ENCODE measurements around the gene LMF2.
A peak's percentile ranks its signal among the peaks of the same experiment; 100 is the strongest.

Gene LMF2

DNA sequence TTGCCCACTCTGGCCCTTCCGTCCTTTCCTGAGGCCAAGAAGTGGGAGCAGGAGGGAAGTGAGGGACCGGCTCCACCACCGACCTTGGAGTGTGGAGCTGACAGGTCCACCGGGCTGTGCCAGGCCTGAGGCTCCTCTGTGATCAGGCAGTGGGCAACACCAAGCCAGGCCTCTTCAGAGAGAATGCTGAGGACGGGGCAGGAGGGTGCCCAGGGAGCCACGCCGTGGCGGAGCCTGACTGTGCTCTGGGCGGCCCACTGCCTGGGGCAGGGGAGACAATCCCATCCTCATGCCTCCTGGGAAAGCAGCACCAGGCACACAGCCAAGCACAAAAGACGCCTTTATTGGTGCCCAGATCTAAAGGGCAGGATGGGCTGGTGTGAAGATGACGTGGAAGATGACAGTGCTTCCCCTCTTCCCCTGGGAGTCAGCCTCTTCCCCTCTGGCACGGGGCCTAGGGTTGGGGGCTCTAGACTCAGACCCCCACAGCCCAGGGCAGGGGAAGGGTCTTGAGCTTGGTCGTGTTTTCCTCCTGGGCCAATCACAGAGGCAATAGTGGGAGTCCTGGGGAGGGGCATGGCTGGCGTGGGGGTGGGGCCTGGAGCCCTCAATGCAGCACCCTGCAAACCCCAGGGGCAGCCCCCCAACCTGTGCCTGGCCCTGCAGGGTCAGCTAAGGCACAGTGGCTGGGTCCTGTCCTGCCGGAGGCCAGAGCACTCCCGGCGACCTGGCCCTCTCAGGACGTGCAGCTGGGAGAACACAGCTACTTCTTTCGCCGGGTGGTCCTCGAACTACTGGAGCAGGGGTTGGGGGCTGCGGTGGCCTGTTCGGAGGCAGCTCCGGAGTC lies 4.7 kb downstream of the LMF2 start:
- DNase-seq, result no peak

DNA sequence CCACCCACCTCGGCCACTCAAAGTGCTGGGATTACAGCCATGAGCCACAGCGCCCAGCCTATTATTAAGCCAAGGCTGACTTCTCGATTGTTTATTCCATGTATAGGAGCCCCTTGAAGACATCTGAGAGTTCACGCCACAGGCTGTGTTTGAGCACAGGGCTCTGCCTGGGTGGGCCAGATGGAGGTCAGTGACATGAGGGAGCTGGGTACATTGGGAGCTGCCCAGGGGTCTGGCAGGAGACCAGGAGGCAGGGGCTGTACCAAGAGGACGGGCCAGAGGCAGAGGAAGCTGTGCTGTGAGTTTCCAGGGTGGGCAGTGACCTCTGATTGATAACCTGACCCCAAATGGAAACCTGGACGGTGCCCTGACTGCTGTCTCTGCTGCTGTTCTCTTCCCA lies 5.4 kb downstream of the LMF2 start:
- no peak for DNase-seq

DNA sequence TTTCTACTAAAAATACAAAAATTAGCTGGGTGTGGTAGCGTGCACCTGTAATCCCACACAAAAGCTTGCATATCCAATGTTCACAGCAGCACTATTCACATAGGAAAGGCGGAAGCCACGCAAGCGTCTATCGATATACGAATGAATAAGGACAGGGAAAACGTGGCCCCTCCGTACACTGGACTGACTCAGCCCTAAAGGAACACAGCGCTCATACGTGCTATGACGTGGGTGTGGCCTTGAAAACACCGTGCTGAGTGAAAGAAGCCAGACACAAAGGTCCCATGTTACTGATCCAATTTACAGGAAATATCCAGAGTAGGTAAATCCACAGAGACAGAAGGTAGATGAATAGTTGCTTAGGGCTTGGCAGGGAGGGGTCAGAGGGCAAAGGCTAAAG lies 7.0 kb downstream of the LMF2 start:
- no peak for DNase-seq

DNA sequence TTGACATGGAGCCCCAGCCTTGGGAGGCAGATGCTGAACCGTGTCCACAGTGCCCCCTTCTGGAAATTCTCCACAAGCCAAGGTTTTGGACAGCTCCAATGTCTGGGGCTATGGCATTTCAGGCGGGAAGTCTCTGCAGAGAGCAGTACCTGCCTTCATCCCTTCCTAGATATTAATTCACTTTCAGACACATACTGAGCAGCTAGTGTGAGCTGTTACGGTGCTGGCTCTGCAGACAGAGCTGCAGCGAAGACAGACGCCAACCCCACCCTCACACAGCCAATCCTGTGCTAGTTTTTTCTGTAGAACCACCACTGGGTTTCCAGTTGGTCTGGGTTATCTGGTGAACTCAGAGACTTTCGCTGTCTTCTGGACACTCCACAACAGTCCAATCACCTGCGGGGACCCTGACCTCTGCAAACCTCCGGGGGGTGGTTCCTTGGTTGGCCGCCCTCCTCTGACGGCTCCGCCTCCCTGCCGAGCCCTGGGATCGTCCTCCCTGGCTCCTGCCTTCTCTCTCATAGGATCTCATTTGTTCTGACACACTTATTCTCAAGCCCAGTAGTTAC lies 9.1 kb downstream of the LMF2 start:
- peak; percentile 61 for DNase-seq

DNA sequence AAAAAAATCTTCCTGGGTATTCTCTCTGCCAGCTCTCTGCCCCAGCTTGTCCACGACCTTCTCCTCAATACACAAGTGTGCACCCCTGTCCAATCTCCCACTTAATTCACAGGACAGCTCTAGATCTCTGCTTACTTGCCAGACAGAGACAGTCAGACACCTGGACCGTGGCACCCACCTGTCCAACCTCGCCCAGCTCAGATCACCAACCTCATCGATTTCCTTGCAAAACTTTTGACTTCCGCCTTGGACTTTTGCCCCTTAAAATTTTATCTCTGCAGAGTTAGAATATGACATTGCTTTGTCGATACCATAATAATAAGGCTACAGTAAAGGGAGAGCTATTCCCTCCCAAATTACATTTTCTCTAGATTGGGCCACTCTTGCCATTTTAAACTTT lies 10.4 kb downstream of the LMF2 start:
- no peak for DNase-seq

DNA sequence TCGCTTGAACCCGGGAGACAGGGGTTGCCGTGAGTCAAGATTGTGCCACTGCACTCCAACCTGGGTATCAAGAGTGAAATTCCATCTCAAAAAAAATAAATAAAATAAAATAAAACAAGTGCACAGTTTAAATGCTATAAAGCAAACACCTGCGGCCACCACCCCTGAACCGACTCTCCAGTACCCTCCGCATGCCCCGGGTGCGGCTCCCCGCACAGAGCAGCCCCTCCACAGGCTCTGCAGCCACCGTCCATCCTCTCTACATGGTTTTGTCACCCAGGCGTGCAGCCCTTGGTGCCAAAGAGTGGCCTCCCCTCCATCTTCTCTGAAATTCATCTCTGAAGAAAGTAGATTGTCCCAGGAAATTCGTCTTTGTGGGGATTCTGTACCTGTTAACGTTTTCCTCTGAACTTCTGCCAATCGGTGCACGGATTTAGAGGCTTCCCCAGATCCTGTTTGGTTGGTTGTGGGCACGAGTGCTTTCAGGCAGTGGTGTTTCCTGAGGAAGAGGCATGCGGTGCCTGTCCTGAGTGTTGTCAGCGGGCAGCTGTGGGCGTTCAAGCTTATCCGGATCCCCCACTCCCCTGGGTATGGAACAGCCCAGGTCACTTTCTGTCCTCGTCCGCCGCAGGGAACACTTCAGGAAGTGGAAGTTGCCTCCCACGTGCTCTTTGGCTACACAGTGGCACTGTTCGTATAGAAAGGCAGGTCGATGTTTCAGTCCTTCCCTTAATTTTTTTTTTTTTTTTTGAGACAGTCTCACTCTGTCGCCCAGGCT lies 16.8 kb downstream of the LMF2 start:
- DNase-seq, result no peak

DNA sequence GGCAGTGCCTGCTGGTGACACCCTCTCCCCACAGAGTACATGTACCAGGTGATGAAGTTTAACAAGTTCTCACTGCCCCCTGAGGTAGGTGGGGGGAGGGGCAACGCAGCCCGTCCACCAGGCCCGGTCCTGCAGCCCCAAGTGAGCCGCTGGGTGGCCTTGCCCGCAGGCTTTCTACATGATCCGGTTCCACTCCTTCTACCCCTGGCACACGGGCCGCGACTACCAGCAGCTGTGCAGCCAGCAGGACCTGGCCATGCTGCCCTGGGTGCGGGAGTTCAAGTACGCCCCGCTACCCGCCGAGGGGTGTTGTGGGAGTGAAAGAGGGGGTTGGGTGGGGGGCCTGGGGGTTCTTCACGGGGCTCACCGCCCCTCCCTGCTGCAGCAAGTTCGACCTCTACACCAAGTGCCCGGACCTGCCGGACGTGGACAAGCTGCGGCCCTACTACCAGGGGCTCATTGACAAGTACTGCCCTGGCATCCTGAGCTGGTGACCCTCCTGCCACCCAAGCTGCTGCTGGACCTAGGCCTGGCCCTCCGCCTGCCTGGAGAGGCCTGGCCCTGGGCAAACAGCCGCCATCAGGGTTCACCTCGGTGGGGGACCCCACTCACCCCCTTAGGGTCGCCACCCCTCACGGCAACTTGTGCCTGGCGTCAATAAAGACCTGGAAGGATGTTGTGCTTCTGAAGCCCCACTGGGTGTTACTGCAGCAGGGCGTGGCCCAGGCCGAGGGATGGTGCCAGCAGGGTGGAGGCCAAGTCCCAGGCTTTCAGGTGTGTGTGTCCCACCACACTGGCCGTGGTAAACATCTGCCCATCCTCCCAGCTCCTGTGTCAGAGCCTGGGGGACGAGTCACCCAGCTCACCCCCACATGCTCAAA lies 17.9 kb downstream of the LMF2 start:
- no peak for DNase-seq

DNA sequence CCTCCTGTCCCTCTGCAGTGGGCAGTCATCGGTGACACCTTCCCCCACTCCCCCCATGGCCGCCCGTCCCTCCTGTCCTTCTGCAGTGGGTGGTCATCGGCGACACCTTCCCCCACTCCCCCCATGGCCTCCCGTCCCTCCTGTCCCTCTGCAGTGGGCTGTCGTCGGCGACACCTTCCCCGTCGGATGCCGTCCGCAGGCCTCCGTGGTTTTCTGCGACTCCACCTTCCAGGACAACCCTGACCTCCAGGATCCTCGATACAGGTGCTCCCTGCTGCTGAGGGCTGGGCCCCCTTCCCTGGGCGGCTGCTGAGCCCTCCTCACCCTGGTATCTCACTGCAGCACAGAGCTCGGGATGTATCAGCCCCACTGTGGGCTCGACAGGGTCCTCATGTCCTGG lies 18.6 kb downstream of the LMF2 start:
- DNase-seq, result no peak

DNA sequence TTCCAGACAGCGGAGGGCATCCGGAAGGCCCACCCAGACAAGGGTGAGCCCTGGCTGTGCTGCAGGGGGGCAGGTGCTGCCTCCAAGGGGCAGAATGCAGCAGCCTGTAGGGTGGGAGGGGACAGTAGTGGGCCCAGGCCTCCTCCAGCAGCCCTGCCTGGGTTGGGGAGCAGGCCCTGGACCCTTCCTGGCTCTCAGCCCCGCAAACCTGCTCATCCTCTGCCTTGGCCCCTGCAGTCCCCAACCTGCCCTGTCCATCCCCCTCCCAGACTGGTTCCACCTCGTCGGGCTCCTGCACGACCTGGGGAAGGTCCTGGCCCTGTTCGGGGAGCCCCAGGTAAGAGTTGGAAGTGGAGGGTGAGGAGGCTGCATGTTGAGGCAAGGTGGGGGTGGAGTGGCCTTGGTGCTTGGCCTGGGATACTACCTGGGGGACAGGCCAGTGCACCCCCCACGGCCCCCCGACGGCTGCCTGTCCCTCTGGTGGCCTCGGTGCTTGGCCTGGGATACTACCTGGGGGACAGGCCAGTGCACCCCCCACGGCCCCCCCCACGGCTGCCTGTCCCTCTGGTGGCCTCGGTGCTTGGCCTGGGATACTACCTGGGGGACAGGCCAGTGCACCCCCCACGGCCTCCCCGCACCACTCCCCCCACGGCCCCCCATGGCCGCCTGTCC lies 19.4 kb downstream of the LMF2 start:
- DNase-seq, result no peak

DNA sequence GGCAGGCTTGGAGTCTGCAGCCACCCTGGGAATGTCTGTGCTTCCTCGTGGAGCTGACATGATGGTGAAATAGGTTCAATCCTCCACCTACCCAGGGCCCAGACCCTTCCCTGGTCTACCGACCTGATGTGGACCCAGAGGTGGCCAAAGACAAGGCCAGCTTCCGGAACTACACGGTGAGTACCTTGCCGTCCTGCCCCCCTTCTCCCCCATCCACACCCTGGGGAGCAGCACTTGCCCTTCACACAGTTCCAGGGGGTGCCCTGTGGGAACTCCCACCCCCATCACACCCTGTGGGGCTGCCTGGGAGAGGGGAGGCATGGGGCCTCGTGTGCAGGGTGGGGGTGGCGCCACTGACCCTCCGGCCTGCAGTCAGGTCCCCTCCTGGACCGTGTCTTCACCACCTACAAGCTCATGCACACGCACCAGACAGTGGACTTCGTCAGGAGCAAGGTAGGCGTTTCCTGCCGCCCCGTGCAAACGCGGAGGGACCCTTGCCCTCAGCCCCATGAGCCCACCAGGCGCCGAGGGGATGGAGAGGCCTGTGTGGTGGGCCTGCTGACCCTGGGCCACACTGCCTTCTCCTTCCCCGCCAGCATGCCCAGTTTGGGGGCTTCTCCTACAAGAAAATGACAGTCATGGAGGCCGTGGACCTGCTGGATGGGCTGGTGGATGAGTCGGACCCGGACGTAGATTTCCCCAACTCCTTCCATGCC lies 20.1 kb downstream of the LMF2 start:
- DNase-seq, result no peak

DNA sequence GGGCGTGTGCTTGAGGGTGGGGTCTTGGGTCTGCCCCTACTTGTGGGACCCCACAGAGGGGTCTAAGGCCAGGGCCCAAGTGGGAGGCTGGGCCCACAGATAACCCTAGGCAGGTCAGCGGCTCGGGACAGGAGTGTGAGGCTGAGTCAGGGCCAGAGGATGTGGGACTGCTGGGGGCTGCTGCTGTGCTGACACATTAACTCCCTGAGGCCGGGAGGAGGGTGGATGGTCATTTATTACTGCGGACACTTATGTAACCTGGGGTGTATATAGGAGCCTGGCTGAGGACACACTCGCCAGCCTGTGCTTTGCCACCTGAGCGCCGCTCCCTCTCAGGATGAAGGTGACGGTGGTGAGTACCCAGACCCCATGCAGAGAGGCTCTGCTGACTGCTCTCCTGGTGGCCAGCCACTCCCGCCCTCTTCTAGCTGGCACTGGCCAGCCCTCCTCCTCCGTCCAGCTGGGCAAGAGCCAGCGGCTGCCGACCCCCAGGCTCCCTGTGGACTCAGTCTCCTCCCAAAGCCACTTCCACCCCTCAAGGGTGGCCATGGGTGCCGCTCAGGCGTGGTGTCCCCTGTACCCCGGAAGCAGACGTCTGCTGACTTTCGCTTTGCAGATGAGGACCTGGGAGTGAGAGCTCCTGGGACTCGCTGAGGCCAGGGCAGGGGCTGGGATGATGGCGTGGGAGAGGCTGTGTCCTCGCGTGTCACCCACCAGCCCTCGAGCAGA lies 20.8 kb downstream of the LMF2 start, which contains the start of gene MIOX:
Gene MIOX, plus strand, starts transcription at position 299 of the 729 bp plus-strand sequence. Its CDS starts 39 bp downstream, at position 338.
- no peak for DNase-seq

DNA sequence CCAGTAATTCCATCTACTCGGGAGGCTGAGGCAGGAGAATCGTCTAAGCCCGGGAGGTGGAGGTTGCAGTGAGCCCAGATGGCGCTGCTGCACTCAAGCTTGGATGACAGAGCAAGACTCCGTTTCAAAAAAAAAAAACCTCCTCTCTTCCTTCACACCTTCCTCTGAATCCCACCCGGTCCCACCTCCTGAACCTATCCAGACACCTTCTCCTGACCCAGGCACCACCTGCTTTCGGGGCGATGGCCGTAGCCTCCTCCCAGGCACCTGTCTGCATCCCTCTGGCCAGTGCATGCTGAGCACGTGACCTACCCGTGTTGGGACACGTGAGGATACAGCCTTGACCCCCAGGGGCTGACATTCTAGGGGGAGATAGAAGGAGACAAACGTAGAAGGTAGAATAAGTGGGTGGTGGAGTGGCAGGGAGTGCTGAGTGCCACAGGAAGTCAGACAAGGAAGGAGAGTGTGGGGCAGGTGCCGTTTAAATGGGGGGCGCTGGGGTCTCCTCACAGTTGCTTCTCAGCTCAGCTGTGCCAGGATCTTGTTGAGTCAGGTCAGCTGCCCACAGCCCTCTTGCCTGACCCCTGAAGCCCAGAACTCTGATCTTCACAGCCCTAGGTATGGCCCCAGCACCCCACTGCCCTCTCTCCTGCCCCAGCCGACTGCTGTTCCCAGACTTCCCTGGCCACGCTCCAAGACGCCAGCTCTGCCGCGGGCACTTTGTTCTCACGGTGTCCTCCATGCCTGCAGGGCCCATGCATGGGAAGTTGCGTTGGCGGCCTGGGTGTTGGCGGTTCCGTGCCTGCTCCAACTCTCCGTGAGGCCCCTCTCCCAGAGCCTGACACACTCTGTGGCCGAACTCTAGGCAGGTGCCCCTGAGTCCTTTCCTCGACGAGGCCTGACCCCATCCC lies 22.0 kb downstream of the LMF2 start:
- DNase-seq, result peak; percentile 13

DNA sequence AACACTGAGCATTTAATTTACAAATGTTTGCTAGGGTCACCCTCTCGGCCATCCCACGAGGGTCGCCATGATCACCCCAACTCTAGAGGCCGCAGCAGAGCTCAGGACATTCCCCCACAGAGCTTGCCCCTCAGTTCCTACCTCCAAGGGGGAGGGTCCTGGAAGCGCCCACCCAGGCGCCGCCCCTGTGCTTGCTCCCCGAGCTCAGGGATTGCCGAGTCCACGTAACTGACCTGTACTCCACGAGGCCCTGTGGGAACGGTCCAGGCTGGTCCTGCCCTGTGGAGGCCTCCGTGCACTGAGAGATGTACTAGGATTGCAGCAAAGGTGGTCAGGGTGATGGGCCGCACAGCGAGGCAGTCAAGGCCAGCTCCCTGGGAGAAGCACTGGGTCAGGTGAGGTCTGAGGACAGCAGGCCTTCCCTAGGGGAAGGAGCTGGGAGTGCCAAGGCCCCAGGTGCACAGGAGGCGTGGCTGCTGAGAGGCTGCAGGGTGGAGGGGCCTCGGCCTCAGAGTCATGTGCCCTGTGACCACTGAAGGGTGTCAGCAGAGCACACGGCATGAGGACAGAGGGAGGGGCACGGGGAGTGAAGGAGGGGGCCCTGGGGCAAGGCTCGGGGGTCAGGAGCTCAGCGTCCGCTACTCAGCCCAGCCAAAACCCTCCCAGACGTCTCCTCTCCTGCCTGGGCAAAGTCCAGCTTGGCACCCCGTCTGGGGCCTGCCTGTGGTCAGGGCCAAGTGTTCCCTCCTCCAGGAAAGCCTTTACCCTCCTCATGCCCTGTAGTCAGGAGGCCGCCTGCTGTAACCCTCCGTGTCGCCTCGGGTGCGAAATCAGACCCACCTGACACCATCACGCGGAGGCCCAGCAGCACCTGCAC lies 23.3 kb downstream of the LMF2 start:
- no peak for DNase-seq

DNA sequence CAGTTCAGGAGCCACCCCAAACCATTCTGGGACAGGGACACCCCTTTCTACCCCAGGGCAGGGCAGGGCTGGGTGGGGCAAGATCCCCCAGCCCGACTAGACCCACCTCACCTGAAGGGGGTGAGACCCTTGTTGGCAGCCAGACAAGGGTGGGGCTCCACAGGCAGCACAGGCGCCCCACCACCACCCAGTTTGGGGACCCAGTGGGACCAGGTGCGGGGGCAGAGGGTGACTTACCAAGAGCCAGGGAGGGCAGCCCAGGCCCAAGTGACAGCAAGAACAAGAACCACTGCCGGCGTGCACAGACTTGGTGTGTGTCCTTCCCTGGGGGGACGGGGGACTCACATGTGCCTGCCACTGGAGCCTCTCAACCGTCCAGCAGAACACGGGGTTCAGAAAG lies 23.9 kb downstream of the LMF2 start:
- no peak for DNase-seq

DNA sequence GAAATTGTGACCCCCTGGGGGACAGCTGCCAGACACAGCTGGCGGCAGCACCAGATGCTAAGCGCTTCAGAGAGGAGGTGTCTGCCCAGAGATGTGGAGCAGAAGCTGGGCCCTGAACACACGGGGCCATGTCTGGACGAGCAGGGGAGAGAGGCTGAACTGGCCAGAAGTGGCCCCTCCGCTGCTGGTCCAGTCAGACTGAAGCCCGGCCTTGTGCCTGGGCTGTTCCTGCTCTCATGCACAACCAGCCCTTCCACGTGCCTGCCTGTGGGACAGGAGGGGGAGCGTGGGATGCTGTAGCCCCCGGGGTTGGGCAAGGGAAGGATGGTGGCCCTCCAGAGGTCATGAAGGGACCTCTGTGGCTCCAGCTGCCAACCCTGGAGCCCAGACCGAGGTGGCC lies 24.4 kb downstream of the LMF2 start:
- DNase-seq, result no peak

DNA sequence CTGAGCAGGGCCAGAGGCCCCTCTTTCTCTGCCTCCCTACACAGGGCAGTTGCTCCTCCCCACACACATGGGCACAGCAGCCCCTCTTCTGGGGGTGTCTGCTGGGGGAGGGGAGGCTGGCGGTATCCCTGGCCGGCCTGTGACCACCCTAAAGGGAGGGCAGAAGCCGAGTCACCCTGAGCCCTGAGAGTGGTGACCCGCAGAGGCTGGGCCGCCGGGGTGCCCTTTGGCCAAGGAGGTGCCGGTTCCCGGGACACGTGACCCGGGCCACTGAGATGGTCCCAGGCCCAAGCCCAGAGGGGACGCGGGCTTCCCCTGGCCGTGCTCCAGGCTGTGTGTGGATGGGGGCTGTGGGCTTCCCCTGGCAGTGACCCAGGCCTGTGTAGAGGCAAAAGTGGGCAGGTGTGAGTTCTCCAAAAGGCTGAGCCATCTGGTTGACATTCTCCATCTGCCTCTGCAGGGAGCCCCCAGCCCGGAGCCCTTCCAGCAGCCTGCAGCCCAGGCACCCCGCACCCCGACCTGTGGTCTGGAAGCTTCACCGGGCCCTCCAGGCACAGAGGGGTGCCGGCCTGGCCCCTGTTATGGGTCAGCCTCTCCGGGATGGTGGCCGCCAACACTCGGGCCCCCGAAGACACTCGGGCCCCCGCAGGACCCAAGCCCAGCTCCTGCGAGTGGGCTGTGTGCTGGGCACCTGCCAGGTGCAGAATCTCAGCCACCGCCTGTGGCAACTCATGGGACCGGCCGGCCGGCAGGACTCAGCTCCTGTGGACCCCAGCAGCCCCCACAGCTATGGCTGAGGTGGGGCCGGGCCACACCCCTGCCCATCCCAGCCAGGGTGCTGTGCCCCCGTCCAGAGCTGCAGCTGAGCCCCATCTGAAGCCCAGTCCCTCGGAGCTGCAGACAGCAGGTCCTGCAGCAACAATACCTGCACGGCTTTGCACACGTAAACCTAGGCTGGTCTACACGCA lies 25.1 kb downstream of the LMF2 start:
- DNase-seq, result no peak

DNA sequence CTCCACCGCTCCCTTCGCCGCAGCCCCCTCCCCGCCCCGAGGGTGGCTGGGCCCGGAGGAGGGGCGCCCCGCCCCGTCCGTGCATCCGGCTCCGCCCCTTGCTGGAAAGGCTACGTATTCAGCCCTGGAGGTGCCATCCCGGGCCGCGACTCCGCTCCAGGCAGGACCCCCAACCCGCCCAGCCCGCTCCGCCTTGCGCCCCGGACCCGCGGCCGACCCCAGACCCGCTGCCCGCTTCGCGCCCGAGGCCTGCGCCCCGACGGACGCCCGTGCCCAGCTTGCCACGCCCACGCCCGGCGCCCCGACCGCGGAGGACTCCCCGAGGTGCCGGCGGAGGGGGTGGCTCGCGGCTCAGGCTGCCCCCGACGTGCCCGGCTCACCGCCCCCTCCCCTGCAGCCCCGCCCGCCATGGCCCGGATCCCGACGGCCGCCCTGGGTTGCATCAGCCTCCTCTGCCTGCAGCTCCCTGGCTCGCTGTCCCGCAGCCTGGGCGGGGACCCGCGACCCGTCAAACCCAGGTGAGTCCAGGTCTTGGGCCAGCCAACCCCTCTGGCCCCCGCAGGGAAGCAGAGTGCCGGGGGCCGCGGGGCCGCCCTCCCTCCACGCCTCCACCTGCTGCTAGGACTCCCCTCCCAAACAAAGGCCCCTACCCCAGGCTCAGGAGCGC lies 25.9 kb downstream of the LMF2 start, which contains the start of gene ADM2:
Gene ADM2, plus strand, starts transcription at position 104 of the 667 bp plus-strand sequence. Its CDS starts 305 bp downstream, at position 409.
- peak; percentile 41 for DNase-seq

Measured in NCI-H1436 (cell line).